SH-SY5Y (cell line): ENCODE results near the gene ZNF445.

ENCODE experiments used
- GATA2 ChIP-seq: IDR thresholded peaks from 2 replicates; pipeline ENCODE4 v1.6.1; 2011; ENCODE audit warnings: mild to moderate bottlenecking, low read depth, low read length
- GATA3 ChIP-seq: IDR thresholded peaks from 2 replicates; pipeline ENCODE4 v1.6.1; 2011; ENCODE audit warnings: low read depth, mild to moderate bottlenecking, low read length, moderate library complexity

- TF ChIP-seq GATA2: no peak
- TF ChIP-seq GATA3: no peak
These were observed 56.2 kb downstream of the ZNF445 start for GRCh38 chr3:44421280-44421679.
